ENCODE results near the gene FAIM2. TPM values are rescaled to one million over a fixed set of nuclear protein-coding genes. Genes with fewer than 3 reads are reported as not detected.

The FAIM2 gene
- total RNA-seq, 1 experiment from 2014 or later = 0.22 TPM

DNA sequence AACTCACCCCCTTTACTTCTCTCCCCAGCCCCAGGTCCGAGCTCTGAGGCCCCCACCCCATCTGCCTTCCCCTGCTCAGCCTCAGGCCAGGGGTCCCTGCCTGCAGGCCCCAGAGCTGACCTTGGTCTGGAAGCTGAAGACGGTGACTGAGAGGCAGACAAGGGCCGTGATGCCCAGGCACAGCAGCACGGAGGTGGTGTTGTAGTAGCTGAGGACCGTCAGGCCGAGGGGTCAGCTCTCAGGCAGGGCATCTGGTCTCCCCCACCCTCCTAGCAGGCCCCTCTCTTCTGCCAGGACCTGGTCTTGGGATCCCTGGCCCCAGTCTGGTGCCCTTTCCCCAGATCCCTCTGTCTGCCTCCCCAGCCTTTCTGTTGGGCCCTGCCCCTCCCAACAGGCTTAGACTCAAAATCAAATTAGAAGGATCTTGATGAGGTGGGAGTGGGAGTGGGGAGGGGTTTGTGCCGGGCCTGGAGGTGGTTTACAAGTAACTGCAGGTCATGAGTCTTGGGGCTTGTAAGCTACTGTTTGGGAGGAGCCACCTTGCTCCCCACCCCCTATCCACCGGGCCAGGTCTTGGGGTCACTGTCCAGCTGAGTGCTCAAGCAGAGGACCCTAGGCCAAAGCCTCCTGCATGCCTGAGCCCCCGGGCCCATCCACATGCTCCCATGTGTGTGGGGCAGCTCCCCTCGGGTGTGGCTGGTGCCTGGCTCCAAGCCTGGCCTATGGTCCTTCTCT lies 14.2 kb downstream of the FAIM2 start (continued):
- no peak for TF ChIP-seq PRDM15 (CRISPR knock-in tag; IDR thresholded peaks at IDR 0.05)

DNA sequence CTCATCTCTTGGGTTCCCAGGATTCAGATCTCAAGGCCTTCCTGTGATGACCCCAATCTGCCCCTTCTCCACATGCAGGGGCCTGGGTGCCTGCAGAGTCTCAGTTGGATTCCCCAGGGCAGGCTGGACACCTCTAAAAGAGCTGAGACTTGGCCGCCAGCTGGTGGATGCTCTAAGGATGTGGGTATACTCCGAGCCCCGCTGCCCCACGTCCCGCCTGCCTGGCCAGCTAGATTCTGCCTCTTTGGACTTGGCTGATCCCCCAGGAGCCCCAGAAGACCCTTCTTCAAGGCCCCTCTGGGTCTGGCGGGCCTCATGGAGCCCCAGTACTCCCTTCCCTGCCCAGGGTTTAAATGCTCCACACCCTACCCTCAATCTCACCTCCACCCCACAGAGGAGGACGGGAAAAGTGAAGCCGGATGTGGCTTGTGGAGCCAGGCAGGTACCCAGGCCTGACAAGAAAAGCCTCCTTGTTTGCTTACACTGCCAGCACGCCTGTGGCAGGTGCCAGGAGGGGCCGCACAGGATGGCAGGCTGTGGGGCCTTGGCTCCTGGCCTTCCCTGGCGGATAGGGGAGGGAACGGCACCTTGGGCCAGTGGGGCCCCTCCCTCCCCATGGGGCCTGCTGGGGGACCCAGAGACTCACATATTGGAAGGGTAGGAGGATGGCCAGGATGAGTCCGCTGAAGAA lies 15.1 kb downstream of the FAIM2 start:
- no peaks in the 10 kb centered on the region for H3K36me3 Mint-ChIP-seq
- no peaks in the 10 kb centered on the region for H3K9me3 Mint-ChIP-seq
- no peak overlapping the region for H3K27ac Mint-ChIP-seq
- H3K4me3 Mint-ChIP-seq = no peak overlapping the region
- H3K27me3 Mint-ChIP-seq (ENCODE audit: low read depth) = no peaks in the 10 kb centered on the region; the same call in 1 of the 2 replicates
- H3K4me1 Mint-ChIP-seq = peaks cover 30% of the 10 kb centered on the region
- ATAC-seq (no peak), DNase-seq (ENCODE audit: low spot score) (no peak)
- ChIA-PET CTCF (interaction anchor here (1.4 to 3.7 kb wide), 2 partner anchors 21 to 57 kb away, joined by 9 to 15 read pairs; no protein-coding TSS in a partner anchor), POLR2A (no interaction called here)
- TF ChIP-seq ETV6 (CRISPR knock-in tag; IDR thresholded peaks at IDR 0.05) (no peak), GTF2I (CRISPR knock-in tag; conservative IDR thresholded peaks at IDR 0.05) (no peak), NR2C2 (CRISPR knock-in tag; IDR thresholded peaks at IDR 0.05) (no peak), ZNF263 (CRISPR knock-in tag; IDR thresholded peaks at IDR 0.05; ENCODE audit: low read depth) (no peak), FOXP1 (CRISPR knock-in tag; IDR thresholded peaks at IDR 0.05; ENCODE audit: borderline replicate concordance) (0 out of 2 replicates have a peak, but pooled peaks have one; percentile 28), ZNF281 (CRISPR knock-in tag; IDR thresholded peaks at IDR 0.05) (no peak), ZBTB21 (CRISPR knock-in tag; IDR thresholded peaks at IDR 0.05; ENCODE audit: borderline replicate concordance) (no peak)
- TF ChIP-seq, protein P1, sequence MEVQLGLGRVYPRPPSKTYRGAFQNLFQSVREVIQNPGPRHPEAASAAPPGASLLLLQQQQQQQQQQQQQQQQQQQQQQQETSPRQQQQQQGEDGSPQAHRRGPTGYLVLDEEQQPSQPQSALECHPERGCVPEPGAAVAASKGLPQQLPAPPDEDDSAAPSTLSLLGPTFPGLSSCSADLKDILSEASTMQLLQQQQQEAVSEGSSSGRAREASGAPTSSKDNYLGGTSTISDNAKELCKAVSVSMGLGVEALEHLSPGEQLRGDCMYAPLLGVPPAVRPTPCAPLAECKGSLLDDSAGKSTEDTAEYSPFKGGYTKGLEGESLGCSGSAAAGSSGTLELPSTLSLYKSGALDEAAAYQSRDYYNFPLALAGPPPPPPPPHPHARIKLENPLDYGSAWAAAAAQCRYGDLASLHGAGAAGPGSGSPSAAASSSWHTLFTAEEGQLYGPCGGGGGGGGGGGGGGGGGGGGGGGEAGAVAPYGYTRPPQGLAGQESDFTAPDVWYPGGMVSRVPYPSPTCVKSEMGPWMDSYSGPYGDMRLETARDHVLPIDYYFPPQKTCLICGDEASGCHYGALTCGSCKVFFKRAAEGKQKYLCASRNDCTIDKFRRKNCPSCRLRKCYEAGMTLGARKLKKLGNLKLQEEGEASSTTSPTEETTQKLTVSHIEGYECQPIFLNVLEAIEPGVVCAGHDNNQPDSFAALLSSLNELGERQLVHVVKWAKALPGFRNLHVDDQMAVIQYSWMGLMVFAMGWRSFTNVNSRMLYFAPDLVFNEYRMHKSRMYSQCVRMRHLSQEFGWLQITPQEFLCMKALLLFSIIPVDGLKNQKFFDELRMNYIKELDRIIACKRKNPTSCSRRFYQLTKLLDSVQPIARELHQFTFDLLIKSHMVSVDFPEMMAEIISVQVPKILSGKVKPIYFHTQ (CRISPR knock-in tag; IDR thresholded peaks at IDR 0.05) = no peak

GRCh38 chr12:49887536-49888401 lies 15.9 kb downstream of the FAIM2 start:
- Mint-ChIP-seq H3K36me3 (no peaks in the 10 kb centered on the region), H3K9me3 (no peaks in the 10 kb centered on the region), H3K27ac (no peak overlapping the region), H3K27me3 (ENCODE audit: low read depth) (no peaks in the 10 kb centered on the region), H3K4me1 (peaks cover 39% of the 10 kb centered on the region), H3K4me3 (no peak overlapping the region)
- ChIA-PET CTCF (interaction anchor here (1.4 to 3.7 kb wide), 4 partner anchors 21 to 79 kb away, joined by 9 to 16 read pairs (median 12); no protein-coding TSS in a partner anchor), POLR2A (no interaction called here)
- DNase-seq (ENCODE audit: low spot score) (no peak), ATAC-seq (no peak)
- TF ChIP-seq ARID4B (CRISPR knock-in tag; IDR thresholded peaks at IDR 0.05; ENCODE audit: borderline replicate concordance) (no peak), ZNF423 (CRISPR knock-in tag; IDR thresholded peaks at IDR 0.05) (peak; percentile 60; the same call in 1 of the 2 replicates), PREB (CRISPR knock-in tag; IDR thresholded peaks at IDR 0.05; ENCODE audit: borderline replicate concordance) (no peak), SOX15 (CRISPR knock-in tag; IDR thresholded peaks at IDR 0.05) (no peak), NFE2L1 (CRISPR knock-in tag; IDR thresholded peaks at IDR 0.05) (no peak)
